GM15510 (cell line): Measurements from ENCODE around the gene ZNF554.

Experiments used
- POLR2A ChIP-seq: IDR thresholded peaks from 3 replicates; pipeline ENCODE4 v1.6.1; 2011; ENCODE audit warnings: borderline replicate concordance; ENCODE audit not compliant: insufficient read length; ENCODE audit errors: extremely low read depth

ZNF554 gene

GRCh38 chr19:2819540-2820111 is at the start of gene ZNF554:
Gene ZNF554, plus strand, starts transcription at chr19:2819868. Its CDS starts 204 bp downstream, at chr19:2820072.
- TF ChIP-seq POLR2A, result peak; percentile 65

DNA sequence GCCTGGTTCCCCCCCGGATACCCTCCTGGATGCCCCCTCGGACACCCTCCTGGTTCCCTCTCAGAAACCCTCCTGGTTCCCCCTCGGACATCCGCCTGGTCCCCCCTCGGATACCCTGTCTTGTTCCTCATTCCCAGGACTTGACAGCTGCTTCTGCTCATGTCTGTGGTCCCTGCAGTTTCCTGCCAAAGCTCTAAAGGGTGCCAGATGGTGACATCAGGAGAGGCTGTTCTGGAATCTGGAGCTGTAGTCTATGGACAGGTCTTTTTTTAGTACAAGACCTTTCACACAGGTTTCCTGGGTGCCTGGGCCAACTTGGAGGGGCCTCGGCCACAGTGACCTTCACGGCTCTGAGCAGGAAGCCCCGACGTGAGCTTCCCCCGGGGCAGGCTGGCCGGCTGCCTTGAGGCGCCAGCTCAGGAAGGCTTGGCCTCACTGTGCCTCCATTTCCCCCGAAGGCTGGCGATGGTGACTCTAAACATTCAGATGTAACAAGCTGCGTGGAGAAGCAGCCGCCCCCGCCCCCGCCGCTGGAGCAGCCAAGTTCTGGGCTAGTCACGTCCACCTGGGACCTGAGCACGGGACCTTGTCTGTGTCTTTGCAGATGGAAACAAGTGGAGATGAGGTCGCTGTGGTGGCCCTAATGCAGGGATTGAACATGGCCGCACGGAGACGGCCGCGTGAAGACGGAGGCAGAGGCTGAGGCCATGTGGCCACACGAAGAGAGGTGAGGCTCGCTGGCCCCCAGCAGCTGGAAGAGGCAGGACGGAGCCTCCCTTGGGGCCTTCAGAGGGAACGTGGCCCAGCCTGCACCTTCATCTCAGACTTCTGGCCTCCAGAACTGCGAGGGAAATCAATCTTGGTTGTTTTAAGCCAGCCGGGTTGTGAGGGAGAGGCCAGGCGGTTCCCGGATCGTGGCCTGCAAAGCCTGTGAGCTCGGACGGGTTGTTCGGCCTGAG is 49.3 kb upstream of the ZNF554 start:
- TF ChIP-seq POLR2A, result no peak

- TF ChIP-seq POLR2A, result no peak
These were observed 47.6 kb upstream of the ZNF554 start for GRCh38 chr19:2771786-2772674.

- no peak for TF ChIP-seq POLR2A
These were observed 45.5 kb upstream of the ZNF554 start for GRCh38 chr19:2774083-2774679.

GRCh38 chr19:2774953-2775555 is 44.6 kb upstream of the ZNF554 start:
- no peak for TF ChIP-seq POLR2A

DNA sequence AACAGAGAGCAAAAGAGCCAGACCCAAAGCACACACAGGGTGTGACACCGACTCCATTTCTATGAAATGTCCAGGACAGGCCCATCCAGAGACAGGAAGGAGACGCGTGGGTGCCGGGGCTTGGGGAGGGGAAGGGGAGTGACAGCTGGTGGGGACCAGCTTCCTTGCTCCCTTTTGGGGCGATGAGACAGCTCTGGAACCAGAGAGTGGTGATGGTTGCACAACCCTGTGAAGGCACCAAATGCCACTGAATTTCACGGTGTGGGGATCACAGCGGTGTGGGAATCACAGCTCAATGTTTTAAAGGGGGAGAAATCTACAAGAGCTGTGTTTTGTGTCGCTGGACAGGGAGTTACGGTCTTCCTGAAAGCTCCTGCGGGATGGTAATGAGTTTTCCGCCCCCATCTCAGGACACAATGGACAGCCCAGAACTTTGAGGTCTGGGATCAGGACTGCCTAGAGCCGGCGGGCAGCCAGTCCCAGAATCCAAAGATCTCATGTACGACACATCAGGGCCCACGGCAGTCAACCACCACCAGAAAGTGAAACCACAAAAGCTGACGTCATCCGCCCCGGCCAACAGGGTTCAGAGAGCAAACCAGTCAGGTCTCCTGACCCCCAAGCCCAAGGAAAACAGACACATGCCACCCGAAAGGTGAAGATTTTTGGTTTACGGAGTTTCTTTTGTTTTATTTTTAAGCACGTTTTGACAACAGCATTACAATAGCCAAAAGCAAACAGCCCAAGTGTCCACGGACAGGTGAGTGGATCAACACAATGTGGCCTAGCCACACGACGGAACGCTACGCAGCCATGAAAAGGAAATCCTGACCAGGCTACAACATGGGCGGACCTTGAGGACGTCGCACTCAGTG is 43.9 kb upstream of the ZNF554 start:
- TF ChIP-seq POLR2A, result no peak

DNA sequence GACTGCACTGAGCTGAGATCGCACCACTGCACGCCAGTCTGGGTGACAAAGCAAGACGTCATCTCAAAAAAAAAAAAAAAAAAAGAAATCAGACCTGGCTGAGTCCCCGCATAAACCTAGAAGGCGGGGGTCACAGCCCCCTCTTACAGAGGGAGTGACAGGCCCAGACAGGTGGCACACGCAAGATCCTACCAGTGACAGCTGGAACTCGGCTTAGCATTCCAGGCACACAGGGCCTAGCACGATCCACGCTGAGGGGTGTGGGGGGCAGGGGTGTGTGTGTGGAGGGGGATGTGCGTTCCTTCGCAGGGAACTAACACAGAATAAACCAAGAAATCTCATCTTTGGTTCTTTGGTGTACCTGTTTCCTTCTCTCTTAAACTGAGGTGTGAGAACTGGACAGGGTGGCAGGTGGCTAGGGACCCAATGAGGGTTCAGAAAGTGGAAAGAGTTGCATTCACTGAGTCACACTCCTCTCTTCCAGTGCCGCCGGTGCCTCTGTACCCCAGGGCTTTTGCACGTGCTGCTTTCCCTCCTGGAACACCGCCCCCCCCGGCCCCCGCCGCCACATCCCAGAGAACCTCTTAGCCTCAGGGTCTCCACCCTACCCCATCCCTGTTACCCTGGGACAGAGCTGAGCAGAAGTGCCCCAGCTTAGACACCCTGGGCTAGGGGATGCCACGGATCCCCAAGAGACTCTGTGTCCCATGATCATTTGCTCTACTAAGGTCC is 41.5 kb upstream of the ZNF554 start:
- TF ChIP-seq POLR2A, result no peak

GRCh38 chr19:2779121-2779740 is 40.4 kb upstream of the ZNF554 start:
- TF ChIP-seq POLR2A, result no peak

DNA sequence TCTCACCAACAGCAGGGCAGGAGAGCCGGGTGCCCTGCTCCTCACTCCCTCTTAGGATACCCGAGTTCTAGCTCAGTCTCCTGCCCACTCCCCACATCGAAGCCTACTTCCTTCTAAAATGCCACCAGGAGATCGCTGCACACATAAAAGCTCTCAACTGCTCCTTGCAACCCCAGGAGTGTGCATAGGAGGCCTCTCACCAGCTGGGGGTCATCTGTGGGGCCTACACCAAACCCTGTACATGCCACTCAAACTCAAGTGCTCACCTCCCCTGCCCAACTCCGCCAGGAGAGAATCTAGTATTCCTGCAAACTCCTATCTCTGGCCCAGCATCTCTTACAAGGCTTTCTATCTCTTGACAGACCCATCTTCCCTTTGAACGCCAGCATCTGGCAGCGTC is 39.4 kb upstream of the ZNF554 start:
- TF ChIP-seq POLR2A, result no peak

DNA sequence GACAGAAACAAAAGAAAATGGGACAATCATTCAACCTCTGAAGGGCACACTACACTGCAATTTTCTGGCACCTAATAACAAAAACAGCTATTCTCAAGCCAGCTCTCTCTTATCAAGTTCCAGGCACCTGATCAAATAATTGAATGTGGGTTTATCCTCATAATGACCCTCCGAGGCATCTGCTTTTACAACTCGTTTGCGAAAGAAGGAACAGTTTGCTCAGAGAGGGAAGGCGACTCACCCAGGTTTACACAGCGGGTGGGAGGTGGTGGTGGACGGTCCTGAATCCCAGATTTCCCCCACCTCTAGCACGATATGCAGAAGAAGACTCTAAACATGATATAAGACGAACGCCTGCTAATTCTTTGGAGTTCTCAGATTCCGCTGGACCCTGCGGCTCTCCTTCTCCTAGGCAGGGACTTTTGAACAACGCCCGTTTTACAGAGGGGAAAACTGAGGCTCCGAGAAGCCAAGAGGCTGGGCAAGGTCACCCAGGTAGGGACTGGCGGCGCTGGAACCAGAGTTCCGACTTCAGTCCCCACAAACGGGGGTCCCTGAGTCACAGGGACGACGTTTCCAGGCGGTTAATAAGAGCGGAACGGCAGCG is 37.2 kb upstream of the ZNF554 start:
- TF ChIP-seq POLR2A, result no peak

- TF ChIP-seq POLR2A, result peak; percentile 91
These were observed 36.5 kb upstream of the ZNF554 start, which contains the start of gene SGTA for GRCh38 chr19:2782936-2783780. Gene SGTA, minus strand, starts transcription at chr19:2783273. Its CDS starts 14,205 bp downstream, at chr19:2769068.
